Uterus (tissue), 2 donors: Measurements from ENCODE around the gene MYPN.

Experiments used
- POLR2A ChIP-seq, 2 donors: fragments of 450-650 bp; IDR thresholded peaks; one replicate each; pipeline ENCODE4 v1.6.1; 2016; ENCODE audit warnings: antibody characterized with exemption in 2 of 2, mild to moderate bottlenecking in 1 of 2, moderate library complexity in 1 of 2
- TF ChIP-seq, protein P1 (sequence below), 4 experiments: fragments of 200-600 bp in 2 of 4; fragments of 450-650 bp in 2 of 4; sonication (generic) in 2 of 4; IDR thresholded peaks; one replicate each; pipeline ENCODE4 v1.5.1; 2016 to 2019; ENCODE audit warnings: antibody characterized with exemption in 4 of 4, mild to moderate bottlenecking in 2 of 4, moderate library complexity in 1 of 4

DNA sequence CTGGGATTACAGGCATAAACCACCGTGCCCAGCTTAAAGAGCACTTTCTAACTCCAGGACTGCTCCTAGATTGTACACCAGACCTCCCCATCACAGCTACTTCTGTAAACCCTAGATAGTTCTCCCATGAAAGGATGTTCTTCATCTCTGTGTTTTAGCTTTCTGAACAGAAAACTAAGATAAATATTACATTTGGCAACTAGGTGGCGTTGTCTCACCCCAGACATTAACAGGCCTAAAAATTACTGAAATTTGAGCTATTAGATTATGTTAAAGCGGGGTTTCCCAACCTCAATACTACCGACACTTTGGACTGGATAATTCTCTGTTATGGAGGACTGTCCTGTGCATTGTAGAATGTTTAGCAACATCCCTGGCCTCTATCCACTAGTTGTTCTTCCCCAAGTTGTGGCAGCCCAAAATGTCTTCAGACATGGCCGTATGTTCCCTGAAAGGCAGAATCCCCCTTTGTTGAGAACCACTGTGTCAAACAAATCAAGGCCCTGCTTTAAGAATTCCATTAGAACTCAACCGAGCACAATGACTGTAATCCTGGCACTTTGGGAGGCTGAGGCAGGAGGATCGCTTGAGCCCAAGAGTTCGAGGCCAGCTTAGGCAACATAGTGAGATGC, 103.5 kb downstream of the MYPN start:
- TF ChIP-seq, protein P1, sequence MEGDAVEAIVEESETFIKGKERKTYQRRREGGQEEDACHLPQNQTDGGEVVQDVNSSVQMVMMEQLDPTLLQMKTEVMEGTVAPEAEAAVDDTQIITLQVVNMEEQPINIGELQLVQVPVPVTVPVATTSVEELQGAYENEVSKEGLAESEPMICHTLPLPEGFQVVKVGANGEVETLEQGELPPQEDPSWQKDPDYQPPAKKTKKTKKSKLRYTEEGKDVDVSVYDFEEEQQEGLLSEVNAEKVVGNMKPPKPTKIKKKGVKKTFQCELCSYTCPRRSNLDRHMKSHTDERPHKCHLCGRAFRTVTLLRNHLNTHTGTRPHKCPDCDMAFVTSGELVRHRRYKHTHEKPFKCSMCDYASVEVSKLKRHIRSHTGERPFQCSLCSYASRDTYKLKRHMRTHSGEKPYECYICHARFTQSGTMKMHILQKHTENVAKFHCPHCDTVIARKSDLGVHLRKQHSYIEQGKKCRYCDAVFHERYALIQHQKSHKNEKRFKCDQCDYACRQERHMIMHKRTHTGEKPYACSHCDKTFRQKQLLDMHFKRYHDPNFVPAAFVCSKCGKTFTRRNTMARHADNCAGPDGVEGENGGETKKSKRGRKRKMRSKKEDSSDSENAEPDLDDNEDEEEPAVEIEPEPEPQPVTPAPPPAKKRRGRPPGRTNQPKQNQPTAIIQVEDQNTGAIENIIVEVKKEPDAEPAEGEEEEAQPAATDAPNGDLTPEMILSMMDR (IDR thresholded peaks at IDR 0.05), result peak; percentile 48 to 60 (median 54)
- no peak for TF ChIP-seq POLR2A (IDR thresholded peaks at IDR 0.05)
